ENCODE data around the gene CHMP1A.

Gene CHMP1A

DNA sequence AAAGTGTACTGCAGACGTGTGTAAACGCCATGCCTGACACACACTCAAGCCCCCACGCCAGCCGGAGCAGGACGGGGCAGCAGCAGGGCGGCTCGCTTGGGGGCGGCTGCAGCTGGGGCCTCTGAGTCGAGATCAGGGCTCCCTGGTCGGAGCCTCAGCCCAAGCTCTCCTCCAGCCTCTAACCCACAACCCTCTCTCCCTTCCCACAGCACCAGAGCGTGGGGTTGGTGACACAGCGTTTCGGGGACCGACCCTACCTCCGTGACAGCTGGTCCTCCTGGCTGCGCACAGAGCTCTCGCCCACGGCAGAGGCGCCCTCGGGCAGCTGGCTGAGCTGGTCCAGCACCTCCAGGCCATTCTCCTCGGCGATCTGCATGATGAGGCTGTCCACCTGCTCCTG is 11.2 kb downstream of the CHMP1A start:
- TF ChIP-seq, protein P1, sequence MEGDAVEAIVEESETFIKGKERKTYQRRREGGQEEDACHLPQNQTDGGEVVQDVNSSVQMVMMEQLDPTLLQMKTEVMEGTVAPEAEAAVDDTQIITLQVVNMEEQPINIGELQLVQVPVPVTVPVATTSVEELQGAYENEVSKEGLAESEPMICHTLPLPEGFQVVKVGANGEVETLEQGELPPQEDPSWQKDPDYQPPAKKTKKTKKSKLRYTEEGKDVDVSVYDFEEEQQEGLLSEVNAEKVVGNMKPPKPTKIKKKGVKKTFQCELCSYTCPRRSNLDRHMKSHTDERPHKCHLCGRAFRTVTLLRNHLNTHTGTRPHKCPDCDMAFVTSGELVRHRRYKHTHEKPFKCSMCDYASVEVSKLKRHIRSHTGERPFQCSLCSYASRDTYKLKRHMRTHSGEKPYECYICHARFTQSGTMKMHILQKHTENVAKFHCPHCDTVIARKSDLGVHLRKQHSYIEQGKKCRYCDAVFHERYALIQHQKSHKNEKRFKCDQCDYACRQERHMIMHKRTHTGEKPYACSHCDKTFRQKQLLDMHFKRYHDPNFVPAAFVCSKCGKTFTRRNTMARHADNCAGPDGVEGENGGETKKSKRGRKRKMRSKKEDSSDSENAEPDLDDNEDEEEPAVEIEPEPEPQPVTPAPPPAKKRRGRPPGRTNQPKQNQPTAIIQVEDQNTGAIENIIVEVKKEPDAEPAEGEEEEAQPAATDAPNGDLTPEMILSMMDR (IDR thresholded peaks at IDR 0.05; ENCODE audit: low read depth, low read length): no peak
- no peak overlapping the region for H3K4me3 ChIP-seq (ENCODE audit: low read depth, low read length)
- no peak for DNase-seq (ENCODE audit: low read depth, low spot score)
- in situ Hi-C loops (cut with HindIII; ENCODE audit: low sequenced_read_pairs): no loop called here

DNA sequence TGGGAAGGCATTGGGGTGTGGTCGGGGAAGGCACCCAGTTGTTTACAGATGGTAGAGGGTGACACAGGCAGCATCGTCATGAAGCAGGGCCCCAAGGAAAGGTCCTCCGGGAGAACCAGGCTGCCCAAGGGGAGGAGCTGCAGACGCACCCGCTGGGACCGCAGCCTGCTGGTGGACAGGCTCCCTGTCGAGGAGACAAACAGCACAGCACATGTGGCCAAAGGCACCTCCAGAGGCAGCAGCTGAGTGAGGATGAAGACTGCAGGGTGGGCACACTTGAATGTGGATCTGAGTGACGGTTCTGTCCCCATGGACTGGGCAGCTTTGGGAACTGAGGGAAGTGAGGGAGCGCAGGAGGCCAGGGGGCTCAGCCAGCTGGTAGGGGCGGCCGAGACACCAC is 12.4 kb downstream of the CHMP1A start:
- TF ChIP-seq, protein P1 (IDR thresholded peaks at IDR 0.05; ENCODE audit: low read depth, low read length): no peak
- in situ Hi-C loops (cut with HindIII; ENCODE audit: low sequenced_read_pairs): no loop called here

DNA sequence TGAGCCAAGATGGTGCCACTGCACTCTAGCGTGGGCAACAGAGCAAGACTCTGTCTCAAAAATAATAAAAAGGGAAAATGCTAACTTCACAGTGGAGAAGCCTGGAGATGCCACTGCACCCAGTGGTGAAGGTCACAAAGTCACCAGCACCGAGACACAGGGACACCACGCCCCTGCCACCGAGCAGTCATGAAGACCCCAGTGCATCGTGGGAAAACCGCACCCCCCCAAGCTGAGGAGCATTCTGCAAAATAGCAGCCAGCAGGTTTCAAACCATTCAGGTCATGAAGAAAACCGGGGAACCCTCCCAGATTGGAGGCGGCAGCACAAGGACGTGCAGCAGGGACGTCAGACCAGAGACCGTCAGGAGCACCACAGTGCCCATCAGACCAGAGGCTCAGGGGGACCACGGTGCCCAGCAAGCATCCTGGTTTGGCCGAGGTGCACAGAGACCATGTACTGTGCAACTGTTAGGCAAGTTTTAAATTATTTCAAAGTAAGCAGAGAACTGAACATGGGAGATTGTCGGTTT is 13.7 kb downstream of the CHMP1A start:
- no peak for DNase-seq (ENCODE audit: low read depth, low spot score)
- TF ChIP-seq, protein P1 (IDR thresholded peaks at IDR 0.05; ENCODE audit: low read depth, low read length): no peak
- in situ Hi-C loops (cut with HindIII; ENCODE audit: low sequenced_read_pairs): no loop called here
- H3K4me3 ChIP-seq (ENCODE audit: low read depth, low read length): no peak overlapping the region

More for the DNA sequence above, 12.4 kb downstream of the CHMP1A start:
- H3K4me3 ChIP-seq (ENCODE audit: low read depth, low read length): no peak overlapping the region
- DNase-seq (ENCODE audit: low read depth, low spot score): no peak

DNA sequence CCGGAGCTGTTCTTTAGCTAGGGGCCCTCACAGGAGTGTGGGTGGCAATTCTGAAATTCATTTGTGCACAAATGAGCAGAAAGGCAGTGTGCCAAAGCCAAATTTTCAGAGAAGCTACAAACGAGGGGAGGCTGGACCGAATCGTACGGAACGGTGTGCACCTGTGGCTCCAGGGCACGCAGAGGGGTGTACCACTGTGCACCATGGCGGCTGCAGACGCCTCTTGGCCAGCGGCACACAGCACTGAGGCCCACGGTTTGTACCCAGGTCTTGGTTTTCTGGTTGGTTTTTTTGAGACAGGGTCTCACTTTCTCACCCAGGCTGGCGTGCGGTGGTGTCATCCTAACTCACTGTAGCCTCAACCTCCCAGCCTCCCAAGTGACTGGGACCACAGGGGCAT is 14.9 kb downstream of the CHMP1A start:
- no peak for DNase-seq (ENCODE audit: low read depth, low spot score)
- TF ChIP-seq, protein P1 (IDR thresholded peaks at IDR 0.05; ENCODE audit: low read depth, low read length): no peak
- H3K4me3 ChIP-seq (ENCODE audit: low read depth, low read length): no peak overlapping the region
- in situ Hi-C loops (cut with HindIII; ENCODE audit: low sequenced_read_pairs): no loop called here

DNA sequence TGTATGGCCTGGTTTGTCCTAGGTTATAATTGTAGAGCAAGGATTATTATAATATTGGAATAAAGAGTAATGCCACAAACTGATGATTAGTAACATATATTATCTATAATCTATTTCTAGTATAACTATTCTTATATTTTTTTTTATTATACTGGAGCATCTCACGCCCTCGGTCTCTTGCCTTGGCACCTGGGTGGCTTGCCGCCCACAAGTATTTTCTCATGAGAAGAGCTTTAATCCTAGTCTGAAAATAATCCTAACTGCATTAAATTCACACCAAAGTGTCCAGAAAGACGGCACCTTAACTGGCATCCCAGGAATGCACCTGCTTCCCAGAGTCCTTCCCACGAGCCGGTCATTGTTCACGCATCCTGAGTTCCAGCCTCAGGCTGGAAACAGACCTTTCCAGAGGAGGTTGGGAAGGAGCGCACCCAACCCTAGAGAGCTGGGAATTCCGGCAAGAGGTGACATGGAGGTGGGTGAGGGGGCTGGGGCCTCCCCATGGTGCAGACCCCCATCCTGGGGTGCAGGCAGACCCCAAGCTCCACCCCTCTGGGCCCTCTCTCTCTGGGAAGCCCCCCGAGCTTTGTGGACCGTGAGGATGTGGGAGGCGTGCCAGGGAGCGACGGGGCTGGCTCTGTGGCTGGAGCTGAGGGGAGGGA is 15.9 kb downstream of the CHMP1A start:
- no peak overlapping the region for H3K4me3 ChIP-seq (ENCODE audit: low read depth, low read length)
- DNase-seq (ENCODE audit: low read depth, low spot score): no peak
- in situ Hi-C loops (cut with HindIII; ENCODE audit: low sequenced_read_pairs): no loop called here
- TF ChIP-seq, protein P1 (IDR thresholded peaks at IDR 0.05; ENCODE audit: low read depth, low read length): no peak

DNA sequence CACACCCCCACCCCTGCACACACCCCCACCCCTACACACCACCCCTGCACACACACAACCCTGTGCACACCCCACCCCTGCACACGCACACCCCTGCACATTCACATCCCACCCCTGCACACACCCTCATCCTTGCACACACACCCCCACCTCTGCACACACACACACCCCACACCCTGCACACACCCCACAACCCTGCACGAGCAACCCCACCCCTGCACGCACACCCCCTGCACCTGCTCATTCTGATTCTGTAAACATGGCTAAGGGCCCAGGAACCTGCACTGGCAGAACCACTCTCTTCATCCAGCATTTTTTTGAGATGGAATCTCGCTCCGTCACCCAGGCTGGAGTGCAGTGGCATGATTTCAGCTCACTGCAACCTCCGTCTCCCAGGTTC is 18.1 kb downstream of the CHMP1A start:
- TF ChIP-seq, protein P1 (IDR thresholded peaks at IDR 0.05; ENCODE audit: low read depth, low read length): no peak
- in situ Hi-C loops (cut with HindIII; ENCODE audit: low sequenced_read_pairs): no loop called here
- no peak overlapping the region for H3K4me3 ChIP-seq (ENCODE audit: low read depth, low read length)
- DNase-seq (ENCODE audit: low read depth, low spot score): no peak
